ENCODE measurements around the gene HID1.

HID1 gene

GRCh38 chr17:74904687-74905409, 67.7 kb downstream of the HID1 start:
- Histone ChIP-seq H3K27ac (ENCODE audit: low read depth, low read length) (no peak overlapping the region), H3K27me3 (ENCODE audit: control insufficient read depth in 5 of 5, insufficient read depth in 4 of 5, low read length in 5 of 5) (peaks cover 13 to 25% (median 24%) of the 10 kb centered on the region in 5 donors), H3K36me3 (ENCODE audit: control insufficient read depth in 5 of 5, insufficient read depth in 5 of 5, low read length in 5 of 5) (no peaks in the 10 kb centered on the region), H3K9me3 (ENCODE audit: control insufficient read depth in 5 of 5, low read length in 5 of 5) (no peaks in the 10 kb centered on the region), H3K9ac (ENCODE audit: low read length in 5 of 5) (no peak overlapping the region), H3K4me1 (ENCODE audit: control insufficient read depth in 5 of 5, insufficient read depth in 5 of 5, low read length in 5 of 5) (no peaks in the 10 kb centered on the region), H3K4me3 (ENCODE audit: low read depth in 1 of 5, low read length in 5 of 5) (no peak overlapping the region)

- Histone ChIP-seq H3K36me3 (ENCODE audit: control insufficient read depth in 5 of 5, insufficient read depth in 5 of 5, low read length in 5 of 5) (no peaks in the 10 kb centered on the region), H3K4me3 (ENCODE audit: low read depth in 1 of 5, low read length in 5 of 5) (no peak overlapping the region), H3K9ac (ENCODE audit: low read length in 5 of 5) (no peak overlapping the region), H3K27me3 (ENCODE audit: control insufficient read depth in 5 of 5, insufficient read depth in 4 of 5, low read length in 5 of 5) (peaks cover 11 to 25% (median 24%) of the 10 kb centered on the region in 5 donors), H3K4me1 (ENCODE audit: control insufficient read depth in 5 of 5, insufficient read depth in 5 of 5, low read length in 5 of 5) (no peaks in the 10 kb centered on the region), H3K27ac (ENCODE audit: low read depth, low read length) (no peak overlapping the region), H3K9me3 (ENCODE audit: control insufficient read depth in 5 of 5, low read length in 5 of 5) (no peaks in the 10 kb centered on the region)
These were observed 68.9 kb downstream of the HID1 start for GRCh38 chr17:74903671-74904070.

- Histone ChIP-seq H3K27me3 (ENCODE audit: control insufficient read depth in 5 of 5, insufficient read depth in 4 of 5, low read length in 5 of 5) (peaks cover 11 to 25% (median 24%) of the 10 kb centered on the region in 5 donors), H3K9me3 (ENCODE audit: control insufficient read depth in 5 of 5, low read length in 5 of 5) (no peaks in the 10 kb centered on the region), H3K4me3 (ENCODE audit: low read depth in 1 of 5, low read length in 5 of 5) (no peak overlapping the region), H3K27ac (ENCODE audit: low read depth, low read length) (no peak overlapping the region), H3K36me3 (ENCODE audit: control insufficient read depth in 5 of 5, insufficient read depth in 5 of 5, low read length in 5 of 5) (no peaks in the 10 kb centered on the region), H3K9ac (ENCODE audit: low read length in 5 of 5) (no peak overlapping the region), H3K4me1 (ENCODE audit: control insufficient read depth in 5 of 5, insufficient read depth in 5 of 5, low read length in 5 of 5) (no peaks in the 10 kb centered on the region)
These were observed 69.5 kb downstream of the HID1 start for GRCh38 chr17:74903034-74903433.

GRCh38 chr17:74901353-74902135, 71.0 kb downstream of the HID1 start:
- H3K9ac ChIP-seq (ENCODE audit: low read length in 5 of 5) = no peak overlapping the region
- H3K27me3 ChIP-seq (ENCODE audit: control insufficient read depth in 5 of 5, insufficient read depth in 4 of 5, low read length in 5 of 5) = peaks cover 11 to 27% (median 24%) of the 10 kb centered on the region in 5 donors
- H3K4me3 ChIP-seq (ENCODE audit: low read depth in 1 of 5, low read length in 5 of 5) = no peak overlapping the region
- no peaks in the 10 kb centered on the region for H3K9me3 ChIP-seq (ENCODE audit: control insufficient read depth in 5 of 5, low read length in 5 of 5)
- H3K4me1 ChIP-seq (ENCODE audit: control insufficient read depth in 5 of 5, insufficient read depth in 5 of 5, low read length in 5 of 5) = no peaks in the 10 kb centered on the region
- H3K27ac ChIP-seq (ENCODE audit: low read depth, low read length) = no peak overlapping the region
- H3K36me3 ChIP-seq (ENCODE audit: control insufficient read depth in 5 of 5, insufficient read depth in 5 of 5, low read length in 5 of 5) = no peaks in the 10 kb centered on the region

Data from subcutaneous abdominal adipose tissue (tissue), 5 donors.